22Rv1 (cell line): ENCODE measurements around the gene OR10A5.

ENCODE experiments used
- H3K27ac ChIP-seq: fragments of 450-650 bp; 2 replicates; pipeline ENCODE4 v1.5.1; 2017
- ZFX ChIP-seq: fragments of 450-650 bp; IDR thresholded peaks from 2 replicates; pipeline ENCODE4 v1.6.1; 2017; ENCODE audit warnings: antibody characterized with exemption, borderline replicate concordance
- TF ChIP-seq, protein P1 (sequence below): fragments of 450-650 bp; IDR thresholded peaks from 2 replicates; pipeline ENCODE4 v1.5.1; 2017; ENCODE audit warnings: mild to moderate bottlenecking

Gene OR10A5

DNA sequence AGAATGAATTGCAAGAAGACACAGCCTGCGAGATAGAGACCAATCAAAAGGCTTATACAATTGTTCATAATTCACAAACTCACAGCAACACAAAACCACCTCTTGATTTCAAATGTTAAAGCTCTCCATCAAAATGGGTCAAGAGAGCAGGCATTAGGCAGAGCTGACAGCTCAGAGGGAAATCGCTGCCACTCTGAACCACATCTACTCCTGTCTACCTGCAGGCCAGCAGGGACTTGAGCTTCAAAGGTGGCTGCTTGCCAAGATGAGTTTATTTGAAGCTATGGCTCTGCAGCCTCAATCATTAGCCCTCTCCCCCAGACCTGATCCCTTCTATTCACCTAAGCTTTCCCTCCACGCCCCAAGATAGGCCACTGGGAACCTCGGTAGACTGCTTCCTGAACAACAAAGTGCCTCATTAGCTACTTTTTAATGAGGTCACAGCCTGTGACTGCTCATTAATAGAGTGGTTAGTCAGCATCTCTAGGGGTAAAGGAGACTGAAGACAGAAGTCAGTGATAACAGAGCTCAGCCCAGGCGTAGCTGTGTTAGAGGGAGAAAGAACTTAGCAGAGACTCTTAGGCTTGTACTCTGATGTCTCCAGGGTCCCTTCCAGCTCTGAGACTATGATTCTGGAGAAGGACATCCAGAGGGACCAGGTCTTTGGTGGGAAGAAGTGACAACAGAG, 21.2 kb upstream of the OR10A5 start:
- no peak for TF ChIP-seq ZFX
- TF ChIP-seq, protein P1, sequence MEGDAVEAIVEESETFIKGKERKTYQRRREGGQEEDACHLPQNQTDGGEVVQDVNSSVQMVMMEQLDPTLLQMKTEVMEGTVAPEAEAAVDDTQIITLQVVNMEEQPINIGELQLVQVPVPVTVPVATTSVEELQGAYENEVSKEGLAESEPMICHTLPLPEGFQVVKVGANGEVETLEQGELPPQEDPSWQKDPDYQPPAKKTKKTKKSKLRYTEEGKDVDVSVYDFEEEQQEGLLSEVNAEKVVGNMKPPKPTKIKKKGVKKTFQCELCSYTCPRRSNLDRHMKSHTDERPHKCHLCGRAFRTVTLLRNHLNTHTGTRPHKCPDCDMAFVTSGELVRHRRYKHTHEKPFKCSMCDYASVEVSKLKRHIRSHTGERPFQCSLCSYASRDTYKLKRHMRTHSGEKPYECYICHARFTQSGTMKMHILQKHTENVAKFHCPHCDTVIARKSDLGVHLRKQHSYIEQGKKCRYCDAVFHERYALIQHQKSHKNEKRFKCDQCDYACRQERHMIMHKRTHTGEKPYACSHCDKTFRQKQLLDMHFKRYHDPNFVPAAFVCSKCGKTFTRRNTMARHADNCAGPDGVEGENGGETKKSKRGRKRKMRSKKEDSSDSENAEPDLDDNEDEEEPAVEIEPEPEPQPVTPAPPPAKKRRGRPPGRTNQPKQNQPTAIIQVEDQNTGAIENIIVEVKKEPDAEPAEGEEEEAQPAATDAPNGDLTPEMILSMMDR: no peak
- no peak overlapping the region for H3K27ac ChIP-seq

DNA sequence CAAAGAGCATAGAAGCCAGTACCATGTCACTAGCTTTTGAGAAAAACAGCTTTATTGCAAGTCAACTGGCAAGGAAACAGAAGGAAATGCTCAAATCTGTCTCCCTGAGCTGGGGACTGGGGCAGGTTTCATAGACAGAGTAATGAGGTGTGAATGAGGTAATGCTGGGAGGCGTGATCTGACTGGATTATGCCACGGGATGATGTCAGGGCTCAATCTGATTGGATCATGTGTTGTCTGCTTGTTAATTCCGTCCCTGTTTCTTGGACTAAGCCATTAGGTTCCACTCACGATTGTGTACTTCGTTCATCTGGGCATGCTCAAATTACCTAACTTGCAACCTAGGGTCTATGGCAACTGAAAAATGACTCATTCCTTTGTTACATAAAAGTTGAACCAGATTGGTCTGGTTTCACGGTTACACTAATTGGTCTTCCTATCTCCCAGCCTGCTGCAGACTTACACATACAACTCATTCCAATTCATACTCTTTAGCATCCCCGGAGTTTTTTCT, 20.2 kb upstream of the OR10A5 start:
- no peak overlapping the region for H3K27ac ChIP-seq
- no peak for TF ChIP-seq ZFX
- TF ChIP-seq, protein P1: no peak

DNA sequence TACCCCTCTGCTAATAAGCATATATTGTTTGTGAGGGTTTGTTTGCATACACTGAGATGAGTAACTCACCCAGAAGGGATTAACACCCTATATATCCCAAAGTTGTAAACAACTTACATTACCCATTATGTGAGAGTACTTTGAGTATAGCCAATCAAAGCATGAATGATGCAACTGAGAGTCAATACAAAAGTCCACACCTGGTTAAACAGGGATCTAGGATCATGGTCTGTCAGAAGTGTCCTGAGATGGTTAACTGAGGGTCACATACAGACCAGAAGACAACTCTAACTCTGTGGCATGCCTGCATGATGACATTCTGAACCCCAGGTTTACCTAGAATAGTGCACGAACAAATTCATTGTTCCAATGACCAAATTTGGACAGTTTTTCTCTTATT, 17.4 kb upstream of the OR10A5 start:
- TF ChIP-seq, protein P1: no peak
- no peak for TF ChIP-seq ZFX
- no peak overlapping the region for H3K27ac ChIP-seq

DNA sequence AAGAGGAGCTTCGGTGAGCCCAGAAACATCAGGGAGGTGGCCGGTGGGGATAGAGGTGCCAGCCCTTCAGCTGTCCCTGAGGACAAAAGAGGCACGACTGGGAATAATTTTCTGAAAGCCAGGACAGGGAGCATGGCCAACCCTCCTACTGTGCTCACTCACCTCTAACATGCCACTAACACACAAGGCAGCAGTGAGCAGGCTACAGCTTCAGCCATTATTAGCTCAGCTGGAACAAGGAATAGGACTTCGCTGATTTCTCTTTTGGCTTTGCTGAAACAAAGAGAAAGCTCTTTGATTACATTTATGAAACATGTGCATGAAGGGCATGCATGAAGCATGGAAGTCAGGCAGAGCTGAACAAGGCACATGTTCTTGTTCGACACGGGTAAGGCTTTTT, 12.1 kb upstream of the OR10A5 start:
- H3K27ac ChIP-seq: no peak overlapping the region
- TF ChIP-seq, protein P1: no peak
- no peak for TF ChIP-seq ZFX

DNA sequence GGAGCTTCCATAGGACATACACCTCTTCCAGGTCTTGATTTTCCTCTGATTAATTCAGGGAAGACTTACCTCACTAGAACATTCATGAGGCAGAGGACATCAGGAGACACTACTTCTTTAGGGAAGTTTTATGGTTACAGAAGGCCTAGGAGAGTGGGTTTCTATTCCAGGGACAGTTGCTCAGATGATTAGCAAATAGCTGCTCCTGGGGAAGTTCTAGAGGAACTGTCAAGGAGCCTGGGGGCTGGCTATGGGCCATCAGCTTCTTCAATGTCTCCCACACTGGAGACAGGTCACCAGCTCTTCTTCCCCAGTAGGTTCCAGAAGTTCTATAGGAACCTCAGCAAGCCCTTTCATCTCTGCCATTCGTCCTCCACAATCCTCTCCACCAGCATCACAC, 11.5 kb upstream of the OR10A5 start:
- no peak overlapping the region for H3K27ac ChIP-seq
- TF ChIP-seq ZFX: no peak

DNA sequence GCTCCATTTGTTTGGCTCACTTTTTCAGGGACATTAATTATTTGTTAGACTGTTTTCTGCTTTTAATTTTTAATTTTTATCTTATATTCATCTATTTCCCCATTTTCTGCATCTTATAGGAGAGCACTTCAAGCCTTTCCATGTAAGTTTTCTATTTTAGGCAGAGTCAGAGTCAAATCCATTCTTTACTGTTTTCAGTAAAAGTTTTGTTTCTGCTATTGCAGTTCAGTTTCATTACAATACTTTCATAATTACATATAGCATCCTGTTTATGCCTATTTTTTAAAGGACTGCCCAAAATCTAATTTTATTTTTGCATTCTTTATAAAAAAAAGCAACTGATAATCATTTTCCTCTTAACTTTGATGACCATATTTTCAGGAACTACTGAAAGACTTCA, 3.8 kb upstream of the OR10A5 start:
- TF ChIP-seq, protein P1: no peak
- no peak for TF ChIP-seq ZFX
- H3K27ac ChIP-seq: no peak overlapping the region

DNA sequence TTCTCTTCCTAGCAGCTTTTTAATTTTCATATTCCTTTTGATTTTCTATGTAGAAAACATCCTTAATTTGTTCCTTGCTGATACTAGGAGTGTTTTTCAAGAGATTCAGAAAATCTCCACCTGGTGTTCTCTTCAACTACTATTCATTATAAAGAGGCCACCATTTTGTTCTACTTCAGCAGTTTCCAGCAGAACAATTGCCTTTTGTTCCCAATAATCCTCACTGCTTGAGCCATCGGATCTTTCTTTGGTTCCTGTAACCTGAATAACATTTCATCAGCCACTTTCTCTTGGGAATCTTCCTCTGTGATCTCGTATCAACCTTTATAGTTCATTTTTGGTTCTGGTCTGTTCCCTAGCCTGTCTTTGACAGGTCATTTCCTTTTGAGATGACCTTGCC, 1.8 kb upstream of the OR10A5 start:
- H3K27ac ChIP-seq: no peak overlapping the region
- TF ChIP-seq, protein P1: no peak
- no peak for TF ChIP-seq ZFX

DNA sequence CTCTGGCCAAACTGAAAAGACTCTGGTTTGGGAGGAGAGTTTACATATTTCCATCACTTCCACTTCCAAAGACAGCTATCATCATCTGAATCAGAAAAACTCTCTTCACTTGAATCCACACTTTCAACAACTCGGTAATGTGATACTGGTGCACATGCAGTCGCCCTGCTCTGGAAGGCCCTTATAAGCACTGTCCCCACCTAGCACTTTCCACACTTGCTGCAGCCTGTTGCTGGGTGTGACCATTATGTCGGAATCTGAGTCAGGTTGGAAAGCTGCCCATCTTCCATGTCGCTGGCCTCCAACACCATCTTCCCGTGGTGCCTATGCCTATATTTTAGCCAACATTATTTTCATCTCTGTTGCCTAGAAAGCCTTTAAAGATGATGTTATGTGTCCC, 1.1 kb upstream of the OR10A5 start:
- no peak overlapping the region for H3K27ac ChIP-seq
- no peak for TF ChIP-seq ZFX
